ENCODE data around the gene FOXE3.

The FOXE3 gene

DNA sequence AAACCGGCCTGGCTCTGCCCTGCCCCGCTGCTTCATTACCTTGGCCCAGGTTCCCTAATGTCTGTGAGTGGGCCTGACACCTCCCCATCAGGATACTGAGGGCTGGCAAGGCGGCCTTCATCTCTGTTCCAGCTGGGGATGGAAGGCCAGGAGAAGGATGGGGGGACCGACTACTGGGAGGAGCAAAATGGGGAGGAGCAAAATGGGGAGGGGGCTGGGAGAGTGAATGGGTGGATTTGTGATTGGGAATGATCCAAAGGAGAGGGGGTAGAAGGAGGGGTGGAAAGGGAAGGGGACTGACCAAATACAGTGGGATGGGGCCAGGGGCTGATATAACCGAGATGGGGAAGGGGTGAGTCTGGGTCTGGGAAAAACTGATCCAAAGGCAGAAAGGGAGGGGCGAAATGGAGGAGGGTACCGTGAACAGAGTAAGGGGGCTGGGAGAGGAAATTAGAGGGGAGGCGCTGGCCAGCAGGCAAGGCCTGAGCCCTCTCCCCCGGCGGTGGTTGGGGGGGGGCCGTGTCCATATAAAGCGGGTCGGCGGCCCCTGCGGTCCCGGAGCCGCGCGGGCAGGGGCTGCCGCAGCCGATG, at the start of gene FOXE3:
TSS of gene FOXE3 (plus strand) at position 558 of the 591 bp plus-strand sequence. CDS start at position 589, 31 bp downstream.
- no peak for DNase-seq (ENCODE audit: low read depth in 2 of 2)

DNA sequence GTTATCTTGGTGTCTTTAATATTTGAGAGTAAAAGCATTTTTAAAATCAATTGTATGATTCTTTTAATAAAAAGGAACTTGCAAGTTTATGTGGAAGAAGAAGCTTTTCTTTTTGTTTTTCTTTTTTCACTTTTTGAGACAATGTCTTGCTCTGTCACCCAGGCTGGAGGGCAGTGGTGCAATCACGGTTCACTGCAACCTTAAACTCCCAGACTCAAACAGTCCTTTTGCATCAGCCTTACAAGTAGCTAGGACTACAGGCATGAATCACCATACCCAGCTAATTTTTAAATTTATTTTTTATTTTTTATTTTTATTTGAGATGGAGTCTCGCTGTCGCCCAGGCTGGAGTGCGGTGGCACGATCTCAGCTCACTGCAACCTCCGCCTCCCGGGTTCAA, 48.4 kb upstream of the FOXE3 start:
- no peak for DNase-seq (ENCODE audit: low read depth in 2 of 2)

DNA sequence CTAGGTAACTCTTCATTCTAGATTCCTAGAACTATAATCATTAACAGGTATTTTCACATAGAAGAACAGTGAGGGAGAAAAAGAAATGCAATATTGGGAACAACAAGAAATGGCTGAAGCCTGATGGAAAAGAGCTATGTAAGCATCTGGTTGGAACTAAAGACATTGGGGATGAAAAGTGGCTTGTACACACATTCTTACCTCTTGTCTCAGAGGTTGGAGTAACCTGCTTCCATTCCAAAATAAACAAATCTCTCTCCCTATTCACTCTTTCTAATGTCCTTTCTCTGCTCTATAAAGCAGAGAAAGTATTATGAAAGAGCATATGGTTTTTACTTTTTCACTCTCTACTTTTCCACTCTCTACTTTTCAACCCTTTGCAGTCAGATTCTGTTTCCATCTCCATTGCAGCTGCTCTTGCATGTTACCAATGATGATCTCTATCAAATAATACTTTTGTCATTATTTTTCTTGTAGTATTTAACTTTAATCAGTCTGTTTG, 45.0 kb upstream of the FOXE3 start:
- DNase-seq (ENCODE audit: low read depth in 2 of 2), result no peak

- no peak for DNase-seq (ENCODE audit: low read depth in 2 of 2)
These were observed 41.6 kb upstream of the FOXE3 start for GRCh38 chr1:47374501-47374900.

DNA sequence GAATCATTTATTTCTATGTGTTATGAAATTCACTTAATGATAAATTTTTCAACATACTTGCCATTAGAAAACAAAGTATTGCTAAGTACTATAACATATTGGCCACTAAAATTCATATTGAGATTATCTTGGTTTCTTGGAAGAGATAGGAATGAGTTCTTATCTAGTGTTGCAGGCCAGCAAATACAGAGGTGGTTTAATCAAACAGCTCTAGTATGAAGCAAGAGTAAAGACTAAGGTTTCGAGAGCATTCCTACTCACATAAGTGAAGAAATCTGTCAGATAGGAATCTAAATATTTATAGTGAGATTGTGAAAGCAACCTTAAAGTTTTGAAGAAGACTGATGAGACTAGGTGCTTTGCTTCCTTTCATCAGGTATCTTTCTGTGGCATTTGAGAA, 37.9 kb upstream of the FOXE3 start:
- DNase-seq (ENCODE audit: low read depth in 2 of 2), result no peak

- no peak for DNase-seq (ENCODE audit: low read depth in 2 of 2)
These were observed 35.4 kb upstream of the FOXE3 start for GRCh38 chr1:47380699-47381098.

DNA sequence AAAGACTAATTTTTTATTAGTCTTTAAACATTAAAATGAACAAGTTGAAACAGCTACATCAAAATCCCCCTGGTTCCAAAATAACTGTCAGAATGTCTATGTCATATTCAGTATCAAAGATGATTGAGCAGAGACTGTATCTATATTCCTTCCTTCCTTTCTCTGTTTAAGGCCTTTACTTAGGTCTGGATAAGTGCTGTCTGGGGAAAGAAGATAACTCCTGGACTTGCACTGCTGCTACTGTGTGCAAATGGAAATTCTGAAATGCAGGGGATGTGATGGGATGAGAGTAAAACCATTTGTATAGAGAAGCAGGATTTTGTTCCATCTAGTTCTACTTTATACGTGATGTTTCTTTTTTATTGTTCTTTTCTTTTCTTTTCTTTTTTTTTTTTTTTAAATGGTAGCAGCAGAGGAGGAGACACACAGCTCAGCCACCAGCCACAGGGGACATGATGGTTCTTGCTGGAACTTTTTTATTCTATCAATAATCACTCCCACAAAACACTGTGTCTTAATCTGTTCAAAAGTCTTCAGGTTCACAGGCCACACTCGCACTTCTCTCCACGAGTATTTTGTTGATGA, 33.6 kb upstream of the FOXE3 start:
- no peak for DNase-seq (ENCODE audit: low read depth in 2 of 2)

DNA sequence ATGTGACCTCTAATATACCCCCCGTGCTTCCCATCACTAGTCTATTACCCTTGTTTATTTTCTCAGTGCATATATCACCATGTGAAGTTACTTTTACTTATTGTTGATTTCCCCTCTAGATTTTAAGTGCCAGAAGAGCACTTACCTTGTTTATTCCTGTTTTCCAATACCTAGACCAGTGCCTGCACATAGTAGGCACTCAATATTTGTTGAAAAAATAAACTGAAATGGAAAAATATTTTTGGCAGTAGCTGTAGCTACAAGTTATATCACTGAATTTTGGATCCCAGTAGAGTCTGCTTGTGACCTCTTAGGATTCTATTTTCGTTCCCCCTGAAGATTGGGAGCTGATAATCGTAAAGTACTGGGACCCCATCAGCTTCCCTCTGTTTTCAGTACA, 32.0 kb upstream of the FOXE3 start:
- no peak for DNase-seq (ENCODE audit: low read depth in 2 of 2)

DNA sequence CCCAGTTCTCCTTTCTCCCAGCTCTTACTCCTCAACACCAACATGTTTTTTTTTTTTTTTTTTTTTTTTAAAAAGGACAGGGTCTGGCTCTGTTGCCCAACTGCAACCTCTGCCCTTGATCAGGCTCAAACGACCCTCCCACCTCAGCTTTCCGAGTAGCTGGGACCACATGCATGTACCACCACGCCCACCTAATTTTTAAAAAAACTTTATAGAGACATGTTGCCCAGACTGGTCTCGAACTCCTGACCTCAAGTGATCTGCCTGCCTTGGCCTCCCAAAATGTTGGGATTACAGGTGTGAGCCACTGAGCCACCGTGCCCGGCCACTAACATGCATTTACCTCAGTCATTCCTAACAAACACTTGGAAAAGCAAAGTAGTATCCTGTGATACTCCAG, 31.1 kb upstream of the FOXE3 start:
- DNase-seq (ENCODE audit: low read depth in 2 of 2), result no peak

GRCh38 chr1:47386268-47386667, 29.8 kb upstream of the FOXE3 start:
- DNase-seq (ENCODE audit: low read depth in 2 of 2), result no peak

GRCh38 chr1:47388030-47388890, 27.8 kb upstream of the FOXE3 start:
- DNase-seq (ENCODE audit: low read depth in 2 of 2), result no peak

- DNase-seq (ENCODE audit: low read depth in 2 of 2), result no peak
These were observed 27.2 kb upstream of the FOXE3 start for GRCh38 chr1:47388891-47389238.

- no peak for DNase-seq (ENCODE audit: low read depth in 2 of 2)
These were observed 26.4 kb upstream of the FOXE3 start for GRCh38 chr1:47389731-47390130.

- DNase-seq (ENCODE audit: low read depth in 2 of 2), result no peak
These were observed 25.2 kb upstream of the FOXE3 start for GRCh38 chr1:47390843-47391242.

GRCh38 chr1:47393141-47393540, 22.9 kb upstream of the FOXE3 start:
- DNase-seq (ENCODE audit: low read depth in 2 of 2), result no peak

- DNase-seq (ENCODE audit: low read depth in 2 of 2), result no peak
These were observed 20.7 kb upstream of the FOXE3 start for GRCh38 chr1:47395433-47395832.

GRCh38 chr1:47396671-47397196, 19.4 kb upstream of the FOXE3 start:
- no peak for DNase-seq (ENCODE audit: low read depth in 2 of 2)

DNA sequence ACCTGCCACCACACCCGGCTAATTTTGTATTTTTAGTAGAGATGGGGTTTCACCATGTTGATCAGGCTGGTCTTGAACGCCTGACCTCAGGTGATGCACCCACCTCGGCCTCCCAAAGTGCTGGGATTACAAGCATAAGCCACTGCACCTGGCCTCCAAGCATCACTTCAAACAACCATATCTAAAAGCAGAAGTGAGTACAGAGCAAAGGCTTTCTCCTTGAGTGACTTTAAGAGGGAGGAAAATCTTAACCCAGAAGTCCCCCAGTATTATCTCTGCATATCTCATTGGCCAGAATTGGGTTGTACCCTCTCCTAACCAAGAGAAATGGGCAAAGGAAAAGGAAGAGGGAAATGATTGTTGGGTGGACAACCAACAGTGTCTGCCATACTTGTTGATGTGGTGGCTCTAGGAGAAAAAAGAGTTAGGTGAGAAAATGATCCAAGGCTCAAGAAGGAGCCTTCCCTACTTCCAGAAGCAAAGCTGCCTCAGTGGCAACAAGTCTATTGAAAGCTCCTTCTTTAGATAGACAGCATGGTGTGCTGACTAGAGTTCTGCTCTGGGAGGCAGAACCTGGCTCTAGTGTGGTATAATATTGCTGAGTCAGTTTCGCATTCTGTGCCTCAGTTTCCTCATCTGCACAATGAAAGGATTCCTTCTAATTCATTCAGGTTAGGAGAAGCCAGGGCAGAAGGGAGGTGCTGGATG, 16.8 kb upstream of the FOXE3 start:
- no peak for DNase-seq (ENCODE audit: low read depth in 2 of 2)

GRCh38 chr1:47399846-47400155, 16.3 kb upstream of the FOXE3 start:
- no peak for DNase-seq (ENCODE audit: low read depth in 2 of 2)

DNA sequence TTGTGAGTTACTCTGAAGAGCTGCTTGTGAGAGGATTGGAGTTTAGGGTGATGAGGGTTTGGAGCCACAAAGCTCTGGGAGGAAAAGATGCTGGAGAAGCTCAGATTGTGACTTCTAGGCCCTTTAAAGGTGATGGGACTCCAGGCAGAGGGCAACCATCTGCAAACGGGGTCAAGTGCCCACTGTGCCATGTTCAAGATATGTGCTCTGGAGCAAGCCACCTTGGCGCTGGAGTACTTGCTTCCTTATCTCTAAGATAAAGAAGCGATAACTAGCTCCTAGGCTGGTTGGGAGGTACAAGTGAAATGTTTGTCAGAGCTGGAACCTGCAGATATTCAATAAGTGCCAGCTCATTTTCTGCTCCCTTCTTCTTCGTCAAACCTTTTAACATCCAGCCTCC, 14.3 kb upstream of the FOXE3 start:
- DNase-seq (ENCODE audit: low read depth in 2 of 2), result no peak

DNA sequence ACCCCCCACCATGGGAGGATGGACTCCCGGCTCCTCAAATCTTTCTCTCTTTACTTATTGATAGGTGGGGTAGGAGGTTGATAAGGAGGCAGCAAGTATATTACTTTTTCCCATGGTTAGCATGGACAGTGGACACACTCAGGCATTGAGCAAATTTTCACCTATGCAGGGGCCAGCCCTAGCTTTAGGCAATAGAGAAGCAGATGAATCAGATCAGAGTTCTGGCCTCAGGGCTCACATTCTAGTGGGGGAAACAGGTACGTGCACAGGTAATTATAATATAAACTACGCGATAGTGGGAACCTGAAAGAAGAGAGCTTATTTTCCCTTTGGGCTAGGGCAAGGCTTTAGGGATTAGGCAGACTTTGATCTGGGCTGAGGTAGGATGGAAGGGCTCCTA, 13.5 kb upstream of the FOXE3 start:
- no peak for DNase-seq (ENCODE audit: low read depth in 2 of 2)

DNA sequence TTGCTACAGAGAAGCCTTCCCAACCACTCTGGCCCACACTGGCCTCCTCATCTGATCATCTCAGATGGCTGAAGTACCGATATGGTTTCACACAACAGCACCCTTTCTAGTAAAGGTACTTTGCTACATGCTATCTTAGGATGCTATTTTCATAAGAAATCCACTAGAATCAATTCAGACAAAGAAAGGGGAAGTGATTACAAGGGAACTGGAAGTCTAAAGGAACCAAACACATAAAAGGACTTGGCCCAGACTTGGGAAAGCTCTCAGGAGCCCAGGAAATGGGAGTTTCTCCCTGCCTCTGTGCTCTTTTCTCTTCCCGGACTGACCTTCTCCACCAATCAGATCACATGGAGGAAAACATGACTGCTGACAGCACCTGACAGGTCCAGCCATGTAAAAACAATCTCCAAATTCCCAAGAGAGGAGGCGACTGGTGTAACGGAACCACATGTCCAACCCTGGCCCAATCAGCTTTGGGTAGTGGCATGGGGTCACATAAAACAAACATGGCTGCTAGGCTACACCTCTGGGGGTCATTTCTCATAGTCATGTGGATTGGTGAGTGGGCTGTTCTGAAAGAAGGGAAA, 12.7 kb upstream of the FOXE3 start:
- no peak for DNase-seq (ENCODE audit: low read depth in 2 of 2)
